NCI-H345 treated with DMSO at 0.1 percent for 48 hours (cell line): ENCODE results near the gene DPY30.

Source experiments
- DNase-seq: peaks from one replicate; lab custom pipeline; 2025; ENCODE audit not compliant: unreplicated experiment; lab: John Stamatoyannopoulos, UW

DPY30 gene

DNA sequence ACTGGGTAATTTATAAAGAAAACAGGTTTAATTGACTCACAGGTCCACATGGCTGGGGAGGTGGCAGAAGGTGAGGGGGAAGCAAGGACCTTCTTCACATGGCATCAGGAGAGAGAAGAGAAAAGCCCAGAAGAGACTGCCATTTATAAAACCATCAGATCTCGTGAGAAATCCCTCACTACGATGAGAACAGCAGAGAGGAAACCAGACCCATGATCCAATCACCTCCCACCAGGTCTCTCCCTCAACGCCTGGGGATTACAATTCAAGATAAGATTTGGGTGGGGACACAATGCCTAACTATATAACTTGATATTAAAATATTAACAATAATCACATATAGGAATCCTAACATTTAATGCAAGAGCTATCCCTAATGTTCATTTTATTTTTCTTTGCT is 60.6 kb downstream of the DPY30 start:
- DNase-seq = no peak

DNA sequence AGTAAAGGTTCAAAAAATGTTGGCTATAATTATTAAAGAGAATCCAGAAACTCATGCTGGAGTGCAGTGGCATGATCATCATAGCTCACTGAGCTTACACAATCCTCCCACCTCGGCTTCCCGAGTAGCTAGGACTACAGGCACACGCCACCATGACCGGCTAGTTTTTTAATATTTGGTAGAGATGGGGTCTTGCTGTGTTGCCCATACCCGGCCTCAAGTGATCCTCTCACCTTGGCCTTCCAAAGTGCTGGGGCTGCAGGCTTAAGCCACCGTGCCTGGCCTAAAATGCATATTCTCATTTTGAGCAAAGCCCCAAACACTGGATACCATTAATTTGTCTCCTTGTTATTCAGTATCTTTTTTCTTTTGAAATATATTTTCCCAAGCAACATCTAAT is 61.2 kb downstream of the DPY30 start:
- DNase-seq = no peak
